DND-41 (cell line): ENCODE data around the gene FOLR2.

ENCODE experiments used
- EZH2 ChIP-seq: IDR thresholded peaks from 3 replicates; pipeline ENCODE4 v1.6.1; 2012; ENCODE audit warnings: borderline replicate concordance, low read depth, mild to moderate bottlenecking, moderate library complexity, low read length, inconsistent platforms; ENCODE audit not compliant: severe bottlenecking
- TF ChIP-seq, protein P1 (sequence below): IDR thresholded peaks from 2 replicates; pipeline ENCODE4 v1.5.1; 2012; ENCODE audit warnings: borderline replicate concordance, low read length, moderate library complexity, mild to moderate bottlenecking; ENCODE audit not compliant: poor library complexity, severe bottlenecking; ENCODE audit errors: extremely low read depth

DNA sequence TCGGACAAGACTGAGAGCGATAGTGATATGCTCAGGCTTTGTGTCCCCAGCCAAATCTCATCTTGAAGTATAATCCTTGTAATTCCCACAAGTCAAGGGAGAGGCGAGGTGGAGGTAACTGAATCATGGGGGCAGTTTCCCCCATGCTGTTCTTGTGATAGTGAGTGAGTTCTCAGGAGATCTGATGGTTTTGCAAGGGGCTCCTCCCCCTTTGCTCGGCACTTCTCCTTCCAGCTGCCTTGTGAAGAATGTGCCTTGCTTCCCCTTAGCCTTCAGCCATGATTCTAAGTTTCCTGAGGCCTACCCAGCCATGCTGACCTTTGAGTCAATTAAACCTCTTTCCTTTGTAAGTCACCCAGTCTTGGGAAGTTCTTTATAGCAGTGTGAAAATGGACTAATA lies 7.5 kb upstream of the FOLR2 start:
- TF ChIP-seq, protein P1, sequence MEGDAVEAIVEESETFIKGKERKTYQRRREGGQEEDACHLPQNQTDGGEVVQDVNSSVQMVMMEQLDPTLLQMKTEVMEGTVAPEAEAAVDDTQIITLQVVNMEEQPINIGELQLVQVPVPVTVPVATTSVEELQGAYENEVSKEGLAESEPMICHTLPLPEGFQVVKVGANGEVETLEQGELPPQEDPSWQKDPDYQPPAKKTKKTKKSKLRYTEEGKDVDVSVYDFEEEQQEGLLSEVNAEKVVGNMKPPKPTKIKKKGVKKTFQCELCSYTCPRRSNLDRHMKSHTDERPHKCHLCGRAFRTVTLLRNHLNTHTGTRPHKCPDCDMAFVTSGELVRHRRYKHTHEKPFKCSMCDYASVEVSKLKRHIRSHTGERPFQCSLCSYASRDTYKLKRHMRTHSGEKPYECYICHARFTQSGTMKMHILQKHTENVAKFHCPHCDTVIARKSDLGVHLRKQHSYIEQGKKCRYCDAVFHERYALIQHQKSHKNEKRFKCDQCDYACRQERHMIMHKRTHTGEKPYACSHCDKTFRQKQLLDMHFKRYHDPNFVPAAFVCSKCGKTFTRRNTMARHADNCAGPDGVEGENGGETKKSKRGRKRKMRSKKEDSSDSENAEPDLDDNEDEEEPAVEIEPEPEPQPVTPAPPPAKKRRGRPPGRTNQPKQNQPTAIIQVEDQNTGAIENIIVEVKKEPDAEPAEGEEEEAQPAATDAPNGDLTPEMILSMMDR: no peak
- TF ChIP-seq EZH2: no peak
